ENCODE results near the gene GPR52. TPM values are rescaled to one million over a fixed set of nuclear protein-coding genes. Genes with fewer than 3 reads are reported as not detected.
A peak's percentile ranks its signal among the peaks of the same experiment; 100 is the strongest.

GPR52 gene
- total RNA-seq, 1 donor = 2.9 TPM

DNA sequence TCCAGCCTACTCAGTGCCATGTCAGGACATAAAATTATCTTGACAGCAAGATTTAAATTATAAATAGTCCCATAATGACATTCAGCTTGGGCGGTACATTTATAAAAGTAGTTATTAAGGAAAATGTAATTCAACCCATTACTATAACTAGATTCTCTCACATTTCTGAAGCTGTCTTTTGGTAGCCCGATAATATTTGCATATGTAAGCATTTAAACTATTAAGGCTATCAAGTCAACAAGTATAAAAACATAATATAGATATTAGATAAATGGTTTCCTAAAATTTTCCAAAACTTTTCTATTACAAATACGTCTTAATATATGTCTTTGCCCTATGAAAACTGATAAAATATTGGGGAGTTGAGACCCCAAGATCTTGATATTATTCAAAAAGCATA lies 21.6 kb upstream of the GPR52 start:
- no peak overlapping the region for H3K4me3 ChIP-seq (ENCODE audit: low read depth, low read length)
- TF ChIP-seq, protein P1, sequence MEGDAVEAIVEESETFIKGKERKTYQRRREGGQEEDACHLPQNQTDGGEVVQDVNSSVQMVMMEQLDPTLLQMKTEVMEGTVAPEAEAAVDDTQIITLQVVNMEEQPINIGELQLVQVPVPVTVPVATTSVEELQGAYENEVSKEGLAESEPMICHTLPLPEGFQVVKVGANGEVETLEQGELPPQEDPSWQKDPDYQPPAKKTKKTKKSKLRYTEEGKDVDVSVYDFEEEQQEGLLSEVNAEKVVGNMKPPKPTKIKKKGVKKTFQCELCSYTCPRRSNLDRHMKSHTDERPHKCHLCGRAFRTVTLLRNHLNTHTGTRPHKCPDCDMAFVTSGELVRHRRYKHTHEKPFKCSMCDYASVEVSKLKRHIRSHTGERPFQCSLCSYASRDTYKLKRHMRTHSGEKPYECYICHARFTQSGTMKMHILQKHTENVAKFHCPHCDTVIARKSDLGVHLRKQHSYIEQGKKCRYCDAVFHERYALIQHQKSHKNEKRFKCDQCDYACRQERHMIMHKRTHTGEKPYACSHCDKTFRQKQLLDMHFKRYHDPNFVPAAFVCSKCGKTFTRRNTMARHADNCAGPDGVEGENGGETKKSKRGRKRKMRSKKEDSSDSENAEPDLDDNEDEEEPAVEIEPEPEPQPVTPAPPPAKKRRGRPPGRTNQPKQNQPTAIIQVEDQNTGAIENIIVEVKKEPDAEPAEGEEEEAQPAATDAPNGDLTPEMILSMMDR (IDR thresholded peaks at IDR 0.05; ENCODE audit: insufficient read depth, low read length) = no peak
- no peak for DNase-seq (ENCODE audit: low read depth)

DNA sequence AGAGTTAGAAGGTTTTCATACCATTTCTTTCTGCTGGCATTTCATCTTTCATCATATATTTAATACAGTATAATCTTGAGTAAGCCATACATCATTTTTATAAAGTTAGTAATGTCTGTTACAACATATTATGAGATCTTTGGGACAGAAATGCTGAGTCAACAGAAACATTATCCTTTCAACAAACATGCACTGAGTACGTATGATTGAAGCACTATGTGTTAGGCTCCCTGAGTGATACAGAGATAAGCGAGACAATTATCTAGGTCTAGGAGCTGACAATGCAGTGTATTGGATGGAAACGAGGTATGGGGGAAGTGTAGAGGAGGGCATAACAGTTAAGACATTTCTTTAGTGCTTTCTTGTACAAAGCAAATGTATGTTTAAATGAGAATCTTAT lies 19.7 kb upstream of the GPR52 start:
- TF ChIP-seq, protein P1 (IDR thresholded peaks at IDR 0.05; ENCODE audit: insufficient read depth, low read length) = no peak
- no peak overlapping the region for H3K4me3 ChIP-seq (ENCODE audit: low read depth, low read length)
- DNase-seq (ENCODE audit: low read depth) = no peak

DNA sequence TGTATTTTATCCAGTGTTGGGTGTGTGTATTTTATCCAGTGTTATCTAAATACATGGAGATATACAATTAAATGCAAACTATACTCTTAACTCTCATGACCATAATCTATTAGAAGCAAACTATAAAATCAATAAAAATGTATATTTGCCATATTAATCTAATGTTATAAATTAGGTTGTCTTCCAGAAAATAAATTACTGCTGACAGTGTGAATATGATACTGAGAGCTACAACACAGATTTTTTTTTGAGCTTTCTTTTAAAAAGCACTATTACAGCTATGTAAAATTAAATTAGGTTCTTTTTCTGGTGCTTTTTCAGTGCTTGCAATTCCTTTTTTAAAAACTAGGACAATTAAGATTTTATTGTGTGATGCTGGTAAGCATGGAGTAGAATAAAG lies 19.0 kb upstream of the GPR52 start:
- no peak overlapping the region for H3K4me3 ChIP-seq (ENCODE audit: low read depth, low read length)
- no peak for DNase-seq (ENCODE audit: low read depth)
- TF ChIP-seq, protein P1 (IDR thresholded peaks at IDR 0.05; ENCODE audit: insufficient read depth, low read length) = no peak

DNA sequence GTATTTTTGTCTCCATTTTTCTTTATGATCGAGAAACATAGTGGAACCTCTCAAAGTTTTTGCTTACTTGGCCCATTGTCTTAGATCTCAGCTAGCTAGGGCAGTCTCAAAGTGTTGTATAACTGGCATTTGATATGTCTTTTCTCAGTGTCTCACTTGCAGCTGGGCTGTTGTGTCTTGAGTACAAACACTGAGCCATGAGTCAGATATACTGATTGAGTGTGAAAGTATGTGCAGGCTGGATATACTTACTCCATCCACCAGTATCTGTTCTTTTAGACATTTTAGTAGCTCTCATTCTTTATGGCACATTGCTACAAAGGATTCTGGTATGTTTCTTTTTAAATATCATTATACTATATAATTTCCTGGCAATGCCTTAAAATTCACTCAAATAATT lies 14.3 kb upstream of the GPR52 start:
- no peak overlapping the region for H3K4me3 ChIP-seq (ENCODE audit: low read depth, low read length)
- TF ChIP-seq, protein P1 (IDR thresholded peaks at IDR 0.05; ENCODE audit: insufficient read depth, low read length) = no peak

DNA sequence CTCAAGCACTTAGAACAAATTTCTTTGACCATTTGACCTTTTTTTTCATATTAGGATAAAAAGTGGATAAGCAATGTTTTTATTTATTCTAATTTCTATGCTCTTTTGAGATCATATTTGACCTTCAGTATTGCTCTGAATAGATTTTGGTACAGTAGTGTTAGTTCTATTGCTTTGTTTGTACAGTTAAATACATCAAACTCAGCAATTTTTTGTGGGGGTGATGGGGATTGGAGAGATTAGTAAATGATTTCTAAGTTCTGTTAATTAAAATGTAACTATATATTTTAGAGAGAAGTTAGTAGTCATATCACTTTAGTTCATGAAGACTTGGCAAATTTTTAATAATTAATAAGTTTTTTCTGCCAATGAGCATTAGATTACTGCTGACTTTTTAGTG lies 2.4 kb upstream of the GPR52 start:
- TF ChIP-seq, protein P1 (IDR thresholded peaks at IDR 0.05; ENCODE audit: insufficient read depth, low read length) = no peak
- H3K4me3 ChIP-seq (ENCODE audit: low read depth, low read length) = no peak overlapping the region
- DNase-seq (ENCODE audit: low read depth) = no peak

More for the DNA sequence above, 14.3 kb upstream of the GPR52 start:
- peak; percentile 28 for DNase-seq (ENCODE audit: low read depth)

DNA sequence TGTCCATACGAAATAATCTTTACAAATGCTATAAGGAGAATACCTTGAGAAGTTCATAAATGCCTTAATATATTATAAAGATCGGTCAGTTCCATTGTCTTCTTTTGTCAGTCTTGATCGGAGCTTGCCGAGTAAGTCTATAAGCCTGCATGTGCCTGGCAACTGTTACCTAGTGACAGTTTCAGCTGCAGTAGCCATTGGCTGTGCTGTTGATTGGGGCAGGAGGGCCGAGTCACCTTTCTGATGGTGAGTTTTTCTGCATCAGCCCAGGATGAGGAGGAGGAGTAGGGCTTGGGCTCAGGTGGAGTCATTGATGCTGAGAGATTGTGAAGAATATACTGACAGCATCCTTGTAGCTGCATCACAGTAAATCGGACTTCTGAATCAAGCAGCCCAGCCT lies 1.9 kb upstream of the GPR52 start:
- DNase-seq (ENCODE audit: low read depth) = no peak
- no peak overlapping the region for H3K4me3 ChIP-seq (ENCODE audit: low read depth, low read length)
- TF ChIP-seq, protein P1 (IDR thresholded peaks at IDR 0.05; ENCODE audit: insufficient read depth, low read length) = no peak

DNA sequence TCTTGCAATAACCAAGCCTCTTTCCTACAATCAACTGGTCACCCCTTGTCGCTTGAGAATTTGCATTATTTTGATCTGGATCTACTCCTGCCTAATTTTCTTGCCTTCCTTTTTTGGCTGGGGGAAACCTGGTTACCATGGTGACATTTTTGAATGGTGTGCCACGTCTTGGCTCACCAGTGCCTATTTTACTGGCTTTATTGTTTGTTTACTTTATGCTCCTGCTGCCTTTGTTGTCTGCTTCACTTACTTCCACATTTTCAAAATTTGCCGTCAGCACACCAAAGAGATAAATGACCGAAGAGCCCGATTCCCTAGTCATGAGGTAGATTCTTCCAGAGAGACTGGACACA lies 743 bp downstream of the GPR52 start:
- TF ChIP-seq, protein P1 (IDR thresholded peaks at IDR 0.05; ENCODE audit: insufficient read depth, low read length) = no peak
- H3K4me3 ChIP-seq (ENCODE audit: low read depth, low read length) = no peak overlapping the region
- no peak for DNase-seq (ENCODE audit: low read depth)
